Glutamatergic neuron (in vitro differentiated cells): ENCODE data around the gene NOPCHAP1. TPM values are rescaled to one million over a fixed set of nuclear protein-coding genes. Genes with fewer than 3 reads are reported as not detected.

Source experiments
- DNase-seq: peaks from one replicate; pipeline ENCODE4 v3.0.0; 2022
- H3K27ac Mint-ChIP-seq: one replicate; pipeline ENCODE4 v1.8.0; 2020; ENCODE audit warnings: mild to moderate bottlenecking, mixed read lengths, inconsistent platforms; ENCODE audit not compliant: unreplicated experiment
- H3K27me3 Mint-ChIP-seq: one replicate; pipeline ENCODE4 v1.8.0; 2020; ENCODE audit warnings: mild to moderate bottlenecking, moderate library complexity, mixed read lengths, inconsistent platforms; ENCODE audit not compliant: unreplicated experiment
- H3K36me3 Mint-ChIP-seq: one replicate; pipeline ENCODE4 v1.8.0; 2020; ENCODE audit warnings: mild to moderate bottlenecking, mixed read lengths, inconsistent platforms; ENCODE audit not compliant: unreplicated experiment
- H3K4me1 Mint-ChIP-seq: one replicate; pipeline ENCODE4 v1.8.0; 2020; ENCODE audit warnings: mild to moderate bottlenecking, low read depth, mixed read lengths, inconsistent platforms; ENCODE audit not compliant: unreplicated experiment
- H3K4me3 Mint-ChIP-seq: one replicate; pipeline ENCODE4 v1.8.0; 2020; ENCODE audit warnings: mild to moderate bottlenecking, mixed read lengths, inconsistent platforms; ENCODE audit not compliant: unreplicated experiment
- H3K9me3 Mint-ChIP-seq: one replicate; pipeline ENCODE4 v1.8.0; 2020; ENCODE audit warnings: mild to moderate bottlenecking, moderate library complexity, mixed read lengths, inconsistent platforms; ENCODE audit not compliant: unreplicated experiment
- total RNA-seq: library from RNA; stranded (reverse); fragmentation: NEBNext Ultra II Directional; extraction: Animal tissue kit (Norgen Biotek cat#: 25700); gene quantifications from one replicate; pipeline ENCODE4 v1.2.1, GENCODE V29; 2021; ENCODE audit not compliant: unreplicated experiment
- TF ChIP-seq, protein P1 (sequence below): fragments of 200-600 bp; sonication (generic); IDR thresholded peaks from one replicate; pipeline ENCODE4 v1.5.0; 2021; ENCODE audit not compliant: partially characterized antibody, unreplicated experiment

NOPCHAP1 gene
- total RNA-seq, 1 donor from 2014 or later = 19.3 TPM

DNA sequence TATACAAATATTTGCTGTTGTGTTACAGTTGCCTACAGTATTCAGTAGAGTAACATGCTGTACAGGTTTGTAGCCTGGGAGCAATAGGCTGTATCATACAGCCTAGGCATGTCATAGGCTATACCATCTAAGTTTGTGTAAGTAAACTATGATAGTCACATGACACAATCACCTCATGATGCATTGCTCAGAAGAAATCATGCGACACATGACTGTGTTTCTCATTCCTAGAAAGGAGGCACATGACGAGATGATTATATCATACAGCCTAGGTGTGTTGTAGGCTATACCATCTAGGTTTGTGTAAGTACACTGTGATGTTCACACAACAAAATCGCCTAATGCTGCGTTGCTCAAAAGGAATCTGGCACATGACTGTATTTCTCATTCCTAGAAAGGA, 31.9 kb downstream of the NOPCHAP1 start:
- DNase-seq = no peak
- Mint-ChIP-seq H3K9me3 (peaks cover 9% of the 10 kb centered on the region), H3K4me3 (peak overlapping the region; percentile 28), H3K27ac (peak overlapping the region; percentile 97), H3K4me1 (peaks cover 47% of the 10 kb centered on the region), H3K36me3 (peaks cover 7% of the 10 kb centered on the region), H3K27me3 (no peaks in the 10 kb centered on the region)
- TF ChIP-seq, protein P1, sequence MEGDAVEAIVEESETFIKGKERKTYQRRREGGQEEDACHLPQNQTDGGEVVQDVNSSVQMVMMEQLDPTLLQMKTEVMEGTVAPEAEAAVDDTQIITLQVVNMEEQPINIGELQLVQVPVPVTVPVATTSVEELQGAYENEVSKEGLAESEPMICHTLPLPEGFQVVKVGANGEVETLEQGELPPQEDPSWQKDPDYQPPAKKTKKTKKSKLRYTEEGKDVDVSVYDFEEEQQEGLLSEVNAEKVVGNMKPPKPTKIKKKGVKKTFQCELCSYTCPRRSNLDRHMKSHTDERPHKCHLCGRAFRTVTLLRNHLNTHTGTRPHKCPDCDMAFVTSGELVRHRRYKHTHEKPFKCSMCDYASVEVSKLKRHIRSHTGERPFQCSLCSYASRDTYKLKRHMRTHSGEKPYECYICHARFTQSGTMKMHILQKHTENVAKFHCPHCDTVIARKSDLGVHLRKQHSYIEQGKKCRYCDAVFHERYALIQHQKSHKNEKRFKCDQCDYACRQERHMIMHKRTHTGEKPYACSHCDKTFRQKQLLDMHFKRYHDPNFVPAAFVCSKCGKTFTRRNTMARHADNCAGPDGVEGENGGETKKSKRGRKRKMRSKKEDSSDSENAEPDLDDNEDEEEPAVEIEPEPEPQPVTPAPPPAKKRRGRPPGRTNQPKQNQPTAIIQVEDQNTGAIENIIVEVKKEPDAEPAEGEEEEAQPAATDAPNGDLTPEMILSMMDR = no peak

DNA sequence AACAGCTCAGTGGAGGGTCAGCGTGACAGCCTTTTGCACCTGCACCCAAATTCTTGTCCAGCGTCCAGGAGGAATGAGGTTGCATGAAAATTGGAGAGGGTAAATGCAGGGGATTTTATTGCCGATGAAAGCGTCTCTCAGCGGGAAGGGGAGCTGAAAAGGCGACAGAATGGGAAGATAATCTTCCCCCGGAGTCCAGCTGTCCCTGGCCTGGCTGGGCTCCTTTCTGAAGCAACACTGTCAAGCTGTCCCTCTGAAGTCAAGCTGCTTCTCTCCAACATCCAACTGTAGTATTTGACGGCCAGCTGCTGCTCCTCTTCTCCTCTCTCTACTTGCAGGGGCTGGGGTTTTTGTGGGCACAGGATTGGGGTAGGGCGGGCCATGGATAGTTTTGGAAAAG, 32.7 kb downstream of the NOPCHAP1 start:
- TF ChIP-seq, protein P1 = no peak
- peak overlapping the region; percentile 97 for H3K27ac Mint-ChIP-seq
- H3K36me3 Mint-ChIP-seq = peaks cover 7% of the 10 kb centered on the region
- peak overlapping the region; percentile 48 for H3K4me3 Mint-ChIP-seq
- H3K9me3 Mint-ChIP-seq = peaks cover 9% of the 10 kb centered on the region
- peak; percentile 46 for DNase-seq
- no peaks in the 10 kb centered on the region for H3K27me3 Mint-ChIP-seq
- H3K4me1 Mint-ChIP-seq = peaks cover 51% of the 10 kb centered on the region

DNA sequence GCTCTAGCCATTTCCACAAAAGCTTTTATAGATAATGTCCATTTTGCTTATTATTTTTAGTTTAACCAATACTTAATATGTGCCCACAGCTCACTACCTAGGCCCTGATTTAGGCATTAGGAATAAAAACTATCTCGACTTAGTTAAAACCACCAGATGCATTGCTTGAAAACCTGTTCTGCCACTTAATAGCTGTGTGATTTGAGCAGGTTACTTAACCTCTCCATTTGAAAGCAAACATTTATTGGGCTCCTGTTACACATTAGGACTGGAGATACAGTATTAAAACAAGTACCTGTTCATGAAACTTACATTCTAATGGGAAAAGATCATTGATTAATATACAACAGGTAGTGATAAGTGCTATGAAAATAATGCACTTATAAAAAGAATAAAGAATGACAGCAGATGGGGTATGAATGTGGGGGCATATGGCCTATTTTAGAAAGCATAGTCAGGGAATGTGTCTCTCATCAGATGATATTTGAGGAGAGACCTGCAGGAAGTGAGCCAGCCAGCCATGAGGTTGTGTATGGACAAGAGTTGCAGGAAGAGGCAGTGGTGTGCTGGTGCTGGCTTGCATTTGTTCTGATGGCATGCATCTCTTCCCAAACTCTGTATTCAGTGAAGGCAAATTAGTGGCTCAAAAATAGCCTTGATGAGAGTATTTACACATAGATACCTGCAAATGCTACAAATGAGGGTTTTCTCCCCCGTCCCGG, 34.3 kb downstream of the NOPCHAP1 start:
- peak overlapping the region; percentile 43 for H3K27ac Mint-ChIP-seq

DNA sequence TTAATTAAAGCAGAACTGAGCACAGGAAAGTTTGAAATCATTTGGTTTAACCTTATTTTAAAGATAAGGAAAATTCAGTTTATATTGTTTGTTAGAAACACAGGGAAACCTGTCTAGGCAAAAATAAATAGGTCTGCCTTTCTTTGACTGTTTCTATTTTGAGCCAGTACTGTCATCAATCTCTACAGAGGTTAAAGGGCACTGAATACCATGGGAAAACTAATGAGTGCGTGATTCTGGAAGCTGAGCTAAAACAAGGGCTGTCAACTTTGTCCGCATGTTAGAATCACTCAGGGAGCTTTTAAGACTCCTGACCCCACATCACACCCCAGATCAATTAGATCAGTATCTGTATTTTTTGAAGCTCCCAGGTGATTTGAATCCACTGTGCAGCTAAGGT, 38.8 kb downstream of the NOPCHAP1 start:
- TF ChIP-seq, protein P1 = no peak
- peak overlapping the region; percentile 96 for H3K27ac Mint-ChIP-seq
- no peaks in the 10 kb centered on the region for H3K9me3 Mint-ChIP-seq
- peaks cover 42% of the 10 kb centered on the region for H3K4me1 Mint-ChIP-seq
- H3K4me3 Mint-ChIP-seq = peak overlapping the region; percentile 69
- no peaks in the 10 kb centered on the region for H3K27me3 Mint-ChIP-seq
- DNase-seq = no peak
- H3K36me3 Mint-ChIP-seq = peaks cover 12% of the 10 kb centered on the region

More for the DNA sequence above, 34.3 kb downstream of the NOPCHAP1 start:
- DNase-seq = no peak
- TF ChIP-seq, protein P1 = no peak
- no peaks in the 10 kb centered on the region for H3K27me3 Mint-ChIP-seq
- H3K4me3 Mint-ChIP-seq = no peak overlapping the region
- H3K36me3 Mint-ChIP-seq = peaks cover 7% of the 10 kb centered on the region
- peaks cover 57% of the 10 kb centered on the region for H3K4me1 Mint-ChIP-seq
- H3K9me3 Mint-ChIP-seq = peaks cover 9% of the 10 kb centered on the region

DNA sequence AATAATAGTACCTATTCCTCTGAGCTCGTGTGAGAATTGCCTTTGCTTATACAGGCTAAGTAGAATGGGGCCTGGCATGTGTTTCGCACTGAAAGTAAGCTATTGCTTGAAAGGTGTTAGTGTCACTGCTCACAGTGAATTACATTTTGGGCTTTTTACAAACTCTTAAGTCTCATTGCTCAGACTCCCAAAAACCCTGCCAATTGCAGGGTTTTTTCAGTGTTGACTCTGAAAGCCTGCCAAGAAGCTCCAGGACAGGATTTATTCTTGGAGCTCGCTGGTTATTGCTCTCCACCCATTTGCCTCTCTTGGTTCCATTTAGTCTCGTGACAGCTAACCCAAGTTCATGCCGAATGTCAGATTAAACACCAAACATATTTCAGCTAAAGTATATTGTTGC, 39.8 kb downstream of the NOPCHAP1 start:
- H3K36me3 Mint-ChIP-seq = peaks cover 7% of the 10 kb centered on the region
- H3K27me3 Mint-ChIP-seq = no peaks in the 10 kb centered on the region
- no peaks in the 10 kb centered on the region for H3K9me3 Mint-ChIP-seq
- peaks cover 33% of the 10 kb centered on the region for H3K4me1 Mint-ChIP-seq
- TF ChIP-seq, protein P1 = no peak
- H3K4me3 Mint-ChIP-seq = no peak overlapping the region
- peak overlapping the region; percentile 19 for H3K27ac Mint-ChIP-seq
- DNase-seq = no peak
